ENCODE data around the gene SH2B3.

Gene SH2B3

GRCh38 chr12:111425655-111426054 lies 19.9 kb downstream of the SH2B3 start:
- Histone ChIP-seq H3K9me2 (replicated peaks; ENCODE audit: control insufficient read depth, low read length) (no peaks in the 10 kb centered on the region), H3K9me3 (ENCODE audit: control insufficient read depth, insufficient read depth, low read length) (no peaks in the 10 kb centered on the region), H3K4me3 (ENCODE audit: low read length) (no peak overlapping the region), H3K27ac (ENCODE audit: low read depth, low read length) (no peak overlapping the region), H4K20me1 (ENCODE audit: control insufficient read depth, insufficient read depth, low read depth, low read length) (peaks cover 28% of the 10 kb centered on the region), H3K4me2 (ENCODE audit: low read length) (no peak overlapping the region), H3F3A (ENCODE audit: control insufficient read depth, insufficient read depth) (peaks cover 2% of the 10 kb centered on the region; the same call in 1 of the 2 replicates), H3K4me1 (ENCODE audit: control insufficient read depth, low read length) (peaks cover 29% of the 10 kb centered on the region), H3K36me3 (ENCODE audit: control insufficient read depth, low read length) (peaks cover 7% of the 10 kb centered on the region), H3K79me2 (ENCODE audit: control insufficient read depth, low read length) (peaks cover 16% of the 10 kb centered on the region), H3K27me3 (ENCODE audit: control insufficient read depth, low read length) (no peaks in the 10 kb centered on the region)
- no peak for TF ChIP-seq EZH2phosphoT487 (IDR thresholded peaks at IDR 0.05; ENCODE audit: borderline replicate concordance, low read length)
- TF ChIP-seq, protein P1, sequence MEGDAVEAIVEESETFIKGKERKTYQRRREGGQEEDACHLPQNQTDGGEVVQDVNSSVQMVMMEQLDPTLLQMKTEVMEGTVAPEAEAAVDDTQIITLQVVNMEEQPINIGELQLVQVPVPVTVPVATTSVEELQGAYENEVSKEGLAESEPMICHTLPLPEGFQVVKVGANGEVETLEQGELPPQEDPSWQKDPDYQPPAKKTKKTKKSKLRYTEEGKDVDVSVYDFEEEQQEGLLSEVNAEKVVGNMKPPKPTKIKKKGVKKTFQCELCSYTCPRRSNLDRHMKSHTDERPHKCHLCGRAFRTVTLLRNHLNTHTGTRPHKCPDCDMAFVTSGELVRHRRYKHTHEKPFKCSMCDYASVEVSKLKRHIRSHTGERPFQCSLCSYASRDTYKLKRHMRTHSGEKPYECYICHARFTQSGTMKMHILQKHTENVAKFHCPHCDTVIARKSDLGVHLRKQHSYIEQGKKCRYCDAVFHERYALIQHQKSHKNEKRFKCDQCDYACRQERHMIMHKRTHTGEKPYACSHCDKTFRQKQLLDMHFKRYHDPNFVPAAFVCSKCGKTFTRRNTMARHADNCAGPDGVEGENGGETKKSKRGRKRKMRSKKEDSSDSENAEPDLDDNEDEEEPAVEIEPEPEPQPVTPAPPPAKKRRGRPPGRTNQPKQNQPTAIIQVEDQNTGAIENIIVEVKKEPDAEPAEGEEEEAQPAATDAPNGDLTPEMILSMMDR (IDR thresholded peaks at IDR 0.05; ENCODE audit: low read depth, low read length, poor library complexity, severe bottlenecking) = no peak

DNA sequence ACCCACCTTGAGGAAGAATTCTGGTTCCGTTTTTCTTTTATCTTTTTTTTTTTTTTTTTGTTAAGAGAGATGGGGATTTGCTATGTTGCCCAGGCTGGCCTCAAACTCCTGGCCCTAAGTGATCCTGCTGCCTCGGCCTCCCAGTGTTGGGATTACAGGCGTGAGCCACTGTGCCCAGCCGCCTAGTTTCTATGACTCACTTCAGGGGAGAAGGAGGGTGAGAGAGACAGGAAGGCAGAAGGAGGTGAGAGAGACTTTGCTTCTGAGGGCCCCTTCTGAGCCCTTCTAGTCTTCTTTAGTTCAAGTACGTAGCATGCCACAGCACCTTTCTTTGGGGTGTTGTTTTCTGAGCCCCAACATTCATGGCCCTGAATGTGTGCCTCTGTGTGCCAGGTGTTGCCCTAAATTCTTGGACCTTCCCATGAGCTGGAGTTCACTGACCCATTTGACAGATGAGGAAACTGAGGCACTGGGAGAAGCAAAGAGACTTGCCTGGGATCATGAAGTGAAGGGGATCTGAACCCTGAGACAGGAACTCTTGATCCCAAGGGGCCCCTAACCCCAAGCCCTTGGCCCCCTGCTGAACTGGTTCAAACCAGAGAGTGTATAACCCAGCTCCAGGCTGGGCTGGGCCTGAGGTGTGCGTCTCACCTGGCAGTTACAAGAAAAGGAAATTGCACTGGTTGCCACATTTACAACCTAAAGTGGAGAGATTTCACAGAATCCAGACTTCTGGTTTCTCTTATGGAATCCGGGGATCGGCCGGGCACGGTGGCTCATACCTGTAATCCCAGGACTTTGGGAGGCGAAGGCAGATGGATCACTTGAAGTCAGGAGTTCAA lies 20.8 kb downstream of the SH2B3 start:
- H3K27ac ChIP-seq (ENCODE audit: low read depth, low read length) = no peak overlapping the region
- no peaks in the 10 kb centered on the region for H3K9me2 ChIP-seq (replicated peaks; ENCODE audit: control insufficient read depth, low read length)
- H3K9me3 ChIP-seq (ENCODE audit: control insufficient read depth, insufficient read depth, low read length) = no peaks in the 10 kb centered on the region
- no peaks in the 10 kb centered on the region for H3K27me3 ChIP-seq (ENCODE audit: control insufficient read depth, low read length)
- no peak overlapping the region for H3K4me3 ChIP-seq (ENCODE audit: low read length)
- TF ChIP-seq, protein P1 (IDR thresholded peaks at IDR 0.05; ENCODE audit: low read depth, low read length, poor library complexity, severe bottlenecking) = no peak
- TF ChIP-seq EZH2phosphoT487 (IDR thresholded peaks at IDR 0.05; ENCODE audit: borderline replicate concordance, low read length) = no peak
- H3F3A ChIP-seq (ENCODE audit: control insufficient read depth, insufficient read depth) = peaks cover 2% of the 10 kb centered on the region; the same call in 1 of the 2 replicates
- H3K79me2 ChIP-seq (ENCODE audit: control insufficient read depth, low read length) = peaks cover 18% of the 10 kb centered on the region
- H3K4me2 ChIP-seq (ENCODE audit: low read length) = no peak overlapping the region
- peaks cover 34% of the 10 kb centered on the region for H3K4me1 ChIP-seq (ENCODE audit: control insufficient read depth, low read length)
- peaks cover 5% of the 10 kb centered on the region for H3K36me3 ChIP-seq (ENCODE audit: control insufficient read depth, low read length)
- peaks cover 35% of the 10 kb centered on the region for H4K20me1 ChIP-seq (ENCODE audit: control insufficient read depth, insufficient read depth, low read depth, low read length)

DNA sequence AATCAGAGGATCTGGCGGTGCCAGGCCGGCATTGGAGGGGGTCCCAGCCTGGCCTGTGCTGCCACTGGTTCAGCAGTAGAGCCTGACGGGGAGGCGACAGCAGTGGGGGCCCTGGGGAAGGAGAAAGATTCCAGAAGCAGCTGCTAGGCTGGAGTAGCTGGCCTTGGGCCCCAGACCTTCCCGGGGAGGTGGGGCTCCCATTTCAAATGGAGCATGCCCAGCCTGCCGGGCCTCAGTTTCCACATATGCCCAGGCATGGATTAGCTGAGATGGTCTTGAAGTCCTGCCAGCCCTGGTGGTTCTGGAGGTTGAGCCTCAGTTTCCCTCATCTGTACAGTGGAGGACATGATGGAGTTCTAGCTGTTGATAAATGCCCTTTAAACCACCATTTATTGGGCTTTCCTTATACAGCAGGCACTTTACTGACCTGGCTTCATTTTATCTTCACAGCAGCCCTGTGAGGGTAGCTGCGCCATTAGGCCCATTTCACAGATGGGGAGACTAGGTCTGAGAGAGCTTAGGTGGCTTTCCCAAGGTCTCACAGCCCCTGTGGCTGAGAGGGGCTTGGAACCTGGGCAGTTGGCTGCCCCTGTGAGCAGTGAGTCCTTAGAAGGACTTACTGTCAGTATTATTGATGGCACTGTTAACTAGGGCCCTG lies 21.8 kb downstream of the SH2B3 start:
- H3K36me3 ChIP-seq (ENCODE audit: control insufficient read depth, low read length) = no peaks in the 10 kb centered on the region; the same call in 1 of the 2 replicates
- H3K79me2 ChIP-seq (ENCODE audit: control insufficient read depth, low read length) = peaks cover 24% of the 10 kb centered on the region
- H3K9me3 ChIP-seq (ENCODE audit: control insufficient read depth, insufficient read depth, low read length) = no peaks in the 10 kb centered on the region
- no peak overlapping the region for H3K4me2 ChIP-seq (ENCODE audit: low read length)
- H3K4me1 ChIP-seq (ENCODE audit: control insufficient read depth, low read length) = peaks cover 36% of the 10 kb centered on the region
- TF ChIP-seq, protein P1 (IDR thresholded peaks at IDR 0.05; ENCODE audit: low read depth, low read length, poor library complexity, severe bottlenecking) = no peak
- no peak for TF ChIP-seq EZH2phosphoT487 (IDR thresholded peaks at IDR 0.05; ENCODE audit: borderline replicate concordance, low read length)
- H4K20me1 ChIP-seq (ENCODE audit: control insufficient read depth, insufficient read depth, low read depth, low read length) = peaks cover 38% of the 10 kb centered on the region
- H3F3A ChIP-seq (ENCODE audit: control insufficient read depth, insufficient read depth) = peaks cover 2% of the 10 kb centered on the region; the same call in 1 of the 2 replicates
- H3K4me3 ChIP-seq (ENCODE audit: low read length) = no peak overlapping the region
- no peaks in the 10 kb centered on the region for H3K27me3 ChIP-seq (ENCODE audit: control insufficient read depth, low read length)
- H3K27ac ChIP-seq (ENCODE audit: low read depth, low read length) = no peak overlapping the region
- H3K9me2 ChIP-seq (replicated peaks; ENCODE audit: control insufficient read depth, low read length) = no peaks in the 10 kb centered on the region

All from DOHH2 (cell line).